NCI-H2196 treated with DMSO at 0.1 percent for 48 hours (cell line): Measurements from ENCODE around the gene ACTL6A.
"Not testable (repeated sequence)": the region's sequence is repeated elsewhere in the genome, so short reads cannot be mapped to it uniquely, and the experiment has no call there.

Source experiments
- DNase-seq: peaks from one replicate; lab custom pipeline; 2025; ENCODE audit not compliant: unreplicated experiment; lab: John Stamatoyannopoulos, UW

Gene ACTL6A

DNA sequence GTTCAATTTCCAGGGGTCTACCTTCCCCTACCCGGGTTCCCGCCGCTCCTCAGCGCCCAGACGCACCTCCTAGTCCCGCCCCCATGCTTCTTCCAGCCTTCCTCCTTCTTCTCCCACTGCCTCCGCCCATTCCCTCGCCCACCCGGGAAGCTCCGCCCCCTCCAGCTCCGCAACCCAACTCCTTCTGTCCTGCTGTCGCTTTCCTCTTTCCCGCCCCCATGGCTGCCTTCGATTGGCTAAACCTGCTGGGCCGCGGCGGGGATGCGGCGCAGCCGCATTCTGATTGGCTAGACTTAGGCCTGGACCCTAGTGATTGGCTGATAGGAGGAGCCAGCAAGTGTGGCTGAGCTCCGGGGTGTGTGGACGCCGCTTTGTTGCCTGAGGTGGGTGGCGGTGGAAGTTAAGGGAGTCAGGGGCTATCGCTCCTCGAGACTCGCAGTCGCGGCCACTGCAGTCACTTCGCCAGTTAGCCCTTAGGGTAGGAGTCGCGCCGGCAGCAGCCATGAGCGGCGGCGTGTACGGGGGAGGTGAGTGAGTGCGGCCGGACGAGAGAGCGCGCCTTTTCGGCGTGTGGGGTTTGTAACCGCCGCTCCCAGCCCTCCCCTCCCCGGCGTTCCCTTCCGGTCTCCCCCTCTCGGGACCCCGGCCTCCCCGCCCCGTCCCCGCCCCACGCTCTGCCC is at the start of gene ACTL6A:
TSS of gene ACTL6A (plus strand) at position 336 of the 680 bp plus-strand sequence. CDS start at position 503, 167 bp downstream.
- peak; percentile 100 for DNase-seq

DNA sequence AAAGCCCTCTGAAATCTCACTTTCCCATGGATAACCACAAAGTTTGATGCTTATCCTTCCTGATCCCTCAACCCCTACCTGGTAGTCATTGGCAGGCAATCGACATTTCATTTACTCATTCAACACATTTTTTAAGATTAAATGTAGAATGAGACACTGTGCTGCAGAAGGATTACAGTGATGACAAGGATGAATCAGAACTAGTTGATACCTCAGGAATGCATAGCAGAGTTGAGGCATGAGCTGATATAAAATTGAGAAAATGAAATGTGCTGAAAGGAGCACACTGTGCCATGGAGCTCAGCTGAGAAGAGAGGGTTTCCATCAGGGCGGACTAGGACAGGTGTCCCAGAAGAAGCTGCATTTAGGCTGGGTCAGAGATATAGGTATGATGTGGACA is 48.9 kb upstream of the ACTL6A start:
- DNase-seq: no peak

DNA sequence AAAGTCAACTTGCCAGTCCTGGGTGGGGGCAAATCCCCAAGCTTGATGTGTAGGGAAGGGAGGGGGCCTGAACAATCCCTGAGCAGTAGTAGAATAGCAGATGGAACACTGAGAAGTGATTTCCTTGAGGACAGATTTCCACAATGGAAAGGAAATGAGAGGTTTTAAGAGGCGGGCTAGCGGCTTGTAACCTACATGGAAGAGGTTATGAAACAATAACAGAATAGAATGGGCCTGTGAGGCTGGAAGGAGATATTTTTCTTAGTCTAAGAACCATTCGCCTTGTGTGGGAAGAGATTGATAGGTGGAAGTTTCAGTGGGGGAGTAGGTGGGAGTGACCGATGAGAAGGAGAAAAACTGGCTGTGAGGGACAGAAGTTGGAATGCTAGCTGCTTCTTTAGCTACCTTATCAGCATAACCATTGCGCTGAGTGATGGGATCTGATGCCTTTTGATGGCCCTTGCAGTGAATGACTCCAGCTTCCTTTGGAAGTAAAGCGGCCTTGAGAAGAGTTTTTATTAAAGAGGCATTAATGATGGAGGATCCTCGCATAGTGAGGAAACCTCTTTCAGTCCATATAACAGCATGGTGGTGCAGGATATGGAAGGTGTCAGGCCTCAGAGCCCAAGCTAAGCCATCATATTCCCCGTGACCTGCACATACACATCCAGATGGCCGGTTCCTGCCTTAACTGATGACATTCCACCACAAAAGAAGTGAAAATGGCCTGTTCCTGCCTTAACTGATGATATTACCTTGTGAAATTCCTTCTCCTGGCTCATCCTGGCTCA is 46.1 kb upstream of the ACTL6A start:
- not testable (repeated sequence) for DNase-seq

DNA sequence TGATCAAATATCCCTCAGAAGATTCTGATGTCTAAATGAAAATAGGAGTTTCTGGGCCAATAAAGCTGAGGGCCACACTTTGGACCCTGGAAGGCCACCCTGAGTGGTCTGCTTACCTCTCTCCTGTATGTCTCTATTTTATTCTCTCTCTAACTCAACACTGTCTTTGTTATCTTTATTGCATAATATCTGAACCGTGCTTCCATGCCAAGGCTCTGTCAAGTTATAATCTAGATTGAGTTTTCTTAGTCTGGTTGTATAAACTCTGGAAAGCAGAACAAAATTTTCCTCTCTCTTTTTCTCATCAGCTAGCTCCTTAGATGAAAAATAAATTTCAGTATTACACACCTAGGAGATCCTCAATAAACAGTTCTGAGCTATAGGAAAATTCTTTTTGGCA is 36.2 kb upstream of the ACTL6A start:
- DNase-seq: no peak

DNA sequence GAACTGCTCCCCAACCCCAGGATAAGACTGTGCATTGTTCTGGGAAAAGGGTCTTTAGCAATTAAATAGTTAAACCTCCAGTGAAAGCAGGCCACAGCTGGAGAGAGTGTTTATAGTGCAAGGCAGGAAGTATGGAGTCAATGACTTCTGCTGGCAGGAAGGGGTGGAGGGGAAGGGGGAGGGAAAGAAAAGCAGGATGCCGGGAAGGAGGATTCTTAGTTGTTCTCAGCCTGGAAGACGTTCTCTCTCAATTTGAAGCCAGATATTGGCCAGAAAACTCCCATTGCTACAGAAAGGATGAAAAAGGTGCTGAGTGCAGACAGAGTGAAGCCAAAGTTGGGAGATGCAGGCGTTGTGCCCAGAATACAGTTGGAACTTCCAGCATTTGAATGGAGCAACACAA is 35.7 kb upstream of the ACTL6A start:
- DNase-seq: peak; percentile 45

DNA sequence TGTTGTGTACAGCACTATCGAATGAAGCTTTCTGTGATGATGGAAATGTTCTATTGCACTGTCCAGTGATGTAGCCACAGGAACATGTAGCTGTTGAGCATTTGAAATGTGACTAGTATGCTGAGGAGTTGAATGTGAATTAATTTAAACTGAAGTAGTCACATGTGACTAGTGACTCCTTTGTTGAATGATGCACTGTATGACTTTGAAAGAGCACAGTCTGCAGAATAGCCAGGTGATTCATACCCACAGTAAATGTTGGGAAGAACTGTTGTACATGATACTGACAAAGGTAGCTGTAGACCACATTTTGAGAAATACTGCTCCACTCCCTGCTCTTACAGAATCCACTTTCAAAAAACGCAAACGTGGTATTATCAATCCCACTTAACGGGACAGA is 34.0 kb upstream of the ACTL6A start:
- no peak for DNase-seq

DNA sequence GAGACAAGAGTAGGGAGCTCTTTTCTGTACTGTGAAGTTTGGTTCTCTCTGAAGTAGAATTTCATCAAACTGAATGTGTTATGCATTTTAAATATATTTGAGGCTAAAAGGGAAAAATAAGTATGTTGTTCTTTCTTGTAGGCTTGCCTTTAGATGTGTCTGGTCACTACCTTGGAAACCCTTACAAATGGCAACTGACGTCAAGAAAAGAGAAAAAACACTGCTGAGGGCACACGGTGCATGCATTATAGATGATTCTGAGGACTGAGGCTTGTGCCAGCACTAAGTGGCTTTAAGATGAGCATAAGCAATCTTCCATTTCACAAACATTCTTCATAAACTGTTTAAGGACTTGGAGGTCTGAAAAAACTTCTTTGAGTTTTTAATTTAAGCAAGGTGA is 31.1 kb upstream of the ACTL6A start:
- DNase-seq: no peak

DNA sequence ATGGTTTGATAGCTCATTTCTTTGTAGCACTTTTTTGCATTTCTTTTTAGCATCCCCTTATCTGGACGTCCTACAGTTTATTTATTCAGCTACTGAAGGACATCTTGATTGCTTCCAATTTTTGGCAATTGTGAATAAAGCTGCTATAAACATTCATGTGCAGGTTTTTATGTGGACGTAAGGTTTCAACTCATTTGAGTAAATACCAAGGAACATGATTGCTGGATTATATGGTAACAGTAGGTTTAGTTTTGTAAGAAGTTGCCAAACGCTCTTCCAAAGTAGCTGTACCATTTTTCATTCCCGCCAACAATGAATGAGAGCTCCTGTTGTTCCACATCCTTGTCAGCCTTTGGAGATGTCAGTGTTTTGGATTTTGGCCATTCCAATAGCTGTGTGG is 29.5 kb upstream of the ACTL6A start:
- no peak for DNase-seq

DNA sequence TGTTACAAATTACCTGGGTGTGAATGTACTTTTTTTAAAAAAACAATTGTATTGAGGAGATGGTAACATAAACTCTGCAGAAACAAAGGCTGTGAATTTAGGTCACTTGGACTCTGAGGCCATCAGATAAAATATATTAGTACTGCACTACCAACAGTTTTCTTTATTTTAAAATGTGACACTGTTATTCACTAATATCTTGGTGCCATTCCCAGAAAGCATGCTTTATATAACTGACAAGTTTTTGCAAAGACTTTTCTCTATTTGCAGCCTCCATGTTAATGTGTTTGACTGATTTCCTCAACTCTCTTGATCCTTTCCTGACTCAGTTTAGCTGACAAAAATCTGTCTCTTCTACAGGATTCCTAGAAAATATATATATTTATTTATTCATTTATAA is 26.5 kb upstream of the ACTL6A start:
- DNase-seq: no peak

DNA sequence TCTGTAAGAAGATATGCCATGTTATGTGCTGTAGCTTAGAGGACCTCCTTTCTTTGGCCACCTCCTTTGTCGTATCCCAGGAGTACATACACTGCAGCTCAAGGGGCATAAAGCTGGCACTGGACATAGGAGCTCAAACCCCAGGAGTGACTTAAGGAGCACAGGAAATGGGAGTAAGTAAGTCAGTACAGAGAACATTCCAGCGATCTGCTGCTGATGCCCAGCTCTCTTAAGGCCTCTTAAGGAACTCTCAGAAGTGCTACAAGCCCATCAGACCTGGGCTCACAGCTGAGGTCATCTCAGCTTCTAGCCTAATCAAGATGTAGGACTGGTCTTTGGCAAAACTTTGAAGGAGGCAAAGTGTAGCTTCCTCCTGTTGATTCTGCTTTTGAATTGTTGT is 21.6 kb upstream of the ACTL6A start:
- DNase-seq: no peak

DNA sequence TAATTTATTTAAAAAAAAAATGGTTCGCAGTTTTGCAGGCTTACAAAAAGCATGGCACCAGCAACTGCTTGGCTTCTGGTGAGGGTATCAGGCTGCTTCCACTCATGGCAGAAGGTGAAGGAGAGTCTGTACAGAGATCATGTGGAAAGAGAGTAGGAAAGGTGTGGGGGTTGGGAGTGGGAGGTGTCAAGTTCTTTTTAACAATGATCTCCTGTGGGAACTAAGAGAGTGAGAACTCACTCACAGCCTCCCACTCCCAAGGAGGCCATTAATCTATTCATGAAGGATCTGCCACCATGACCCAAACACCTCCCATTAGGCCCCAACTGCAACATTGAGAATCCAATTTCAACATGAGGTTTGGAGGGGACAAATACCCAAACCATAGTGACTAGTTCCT is 21.1 kb upstream of the ACTL6A start:
- no peak for DNase-seq

DNA sequence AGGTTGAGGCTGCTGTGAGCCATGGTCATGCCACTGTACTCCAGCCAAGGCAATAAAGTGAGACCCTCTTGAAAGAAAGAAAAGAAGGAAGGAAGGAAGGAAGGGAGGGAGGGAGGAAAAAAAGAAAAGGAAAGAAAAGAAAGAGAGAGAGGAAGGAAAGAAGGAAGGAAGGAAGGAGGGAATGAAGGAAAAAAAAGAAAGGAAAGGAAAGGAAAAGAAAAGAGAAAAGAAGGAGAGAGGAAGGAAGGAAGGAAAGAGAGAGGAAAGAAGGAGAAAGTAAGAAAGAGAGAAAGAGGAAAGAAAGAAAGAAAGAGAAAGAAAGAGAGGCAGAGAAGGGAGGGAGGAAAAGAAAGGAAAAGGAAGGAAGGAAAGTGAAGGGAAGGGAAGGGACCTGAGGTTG is 20.4 kb upstream of the ACTL6A start:
- no peak for DNase-seq

DNA sequence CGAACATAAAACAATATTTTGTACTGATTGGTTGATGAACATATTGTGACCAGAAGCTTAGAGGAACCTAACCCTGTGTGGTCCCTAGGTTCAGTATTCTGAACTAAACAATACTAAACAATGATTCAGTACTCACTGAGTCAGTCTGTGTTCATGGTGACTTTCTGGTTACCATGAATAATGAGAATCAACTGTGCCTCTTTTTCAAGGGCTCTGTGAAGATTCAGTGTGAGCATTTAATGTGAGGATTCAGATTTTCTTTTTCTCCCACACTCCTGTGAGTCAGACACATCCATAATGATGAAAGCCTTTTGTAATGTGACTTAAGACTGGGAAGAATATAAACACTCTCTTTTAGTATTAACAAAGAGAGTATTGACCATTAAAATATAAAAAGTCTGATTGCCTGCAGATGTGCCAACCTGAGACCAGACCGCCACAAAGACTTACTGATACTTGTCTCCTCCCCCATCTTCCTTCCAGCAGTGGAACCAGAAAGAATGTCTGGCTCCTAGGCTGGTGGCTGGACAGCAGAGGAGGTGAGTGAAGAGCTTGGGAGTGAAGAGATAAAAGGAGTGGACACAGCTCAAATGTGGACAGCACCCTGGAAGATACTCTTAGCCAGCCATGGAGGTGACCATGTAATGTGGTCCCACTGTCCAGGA is 17.6 kb upstream of the ACTL6A start:
- DNase-seq: no peak

DNA sequence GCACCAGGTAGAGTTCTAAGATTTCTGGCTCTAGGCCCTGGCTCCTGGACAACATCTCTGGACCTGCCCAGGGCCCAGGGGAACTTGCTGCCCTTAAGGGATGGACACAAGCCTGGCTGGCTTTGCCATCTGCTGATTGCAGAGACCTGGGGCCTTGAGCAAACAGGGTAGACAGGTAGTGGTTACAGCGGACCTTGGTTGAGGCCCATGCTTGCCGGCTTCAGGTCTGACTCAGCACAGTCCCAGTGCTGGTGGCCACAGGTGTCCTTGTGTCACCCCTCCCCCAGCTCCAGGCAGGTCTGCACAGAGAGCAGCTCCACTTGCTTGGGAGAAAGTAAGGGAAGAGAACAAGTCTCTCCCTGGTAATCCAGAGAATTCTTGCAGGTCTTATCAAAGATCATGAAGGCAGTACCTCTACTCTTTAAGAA is 15.9 kb upstream of the ACTL6A start:
- DNase-seq: no peak

DNA sequence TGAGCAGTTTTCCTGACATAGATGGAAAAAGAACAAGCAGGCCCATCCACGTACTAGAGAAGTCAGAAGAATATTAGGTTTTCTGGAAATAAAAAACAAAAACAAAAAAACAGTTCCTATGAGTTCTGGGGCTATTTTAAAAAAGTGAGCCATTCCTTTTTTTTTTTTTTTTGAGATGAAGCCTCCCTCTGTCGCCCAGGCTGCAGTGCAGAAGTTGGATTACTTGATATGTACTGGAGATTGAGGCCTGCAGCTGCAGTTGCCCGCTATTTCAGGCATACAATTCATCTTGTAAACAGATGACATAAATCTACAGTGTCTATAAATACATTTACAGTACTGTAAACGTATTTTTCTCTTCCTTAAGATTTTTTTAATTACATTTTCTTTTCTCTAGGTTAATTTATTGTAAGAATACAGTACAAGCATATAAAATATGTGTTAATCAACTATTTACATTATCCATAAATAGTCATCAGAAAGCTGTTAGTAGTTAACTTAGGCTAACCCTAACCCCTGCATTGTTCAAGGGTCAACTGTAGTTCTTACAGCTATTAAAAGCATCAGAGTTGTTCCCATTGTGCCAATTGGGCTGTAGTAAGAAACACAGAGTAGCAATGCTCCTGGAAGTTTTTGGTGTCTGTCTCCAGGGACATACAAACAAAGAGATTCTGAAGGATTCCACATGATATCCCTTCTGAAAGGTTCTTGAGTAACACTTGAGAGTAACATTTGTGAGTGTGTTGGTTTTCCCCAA is 11.2 kb upstream of the ACTL6A start:
- DNase-seq: no peak

DNA sequence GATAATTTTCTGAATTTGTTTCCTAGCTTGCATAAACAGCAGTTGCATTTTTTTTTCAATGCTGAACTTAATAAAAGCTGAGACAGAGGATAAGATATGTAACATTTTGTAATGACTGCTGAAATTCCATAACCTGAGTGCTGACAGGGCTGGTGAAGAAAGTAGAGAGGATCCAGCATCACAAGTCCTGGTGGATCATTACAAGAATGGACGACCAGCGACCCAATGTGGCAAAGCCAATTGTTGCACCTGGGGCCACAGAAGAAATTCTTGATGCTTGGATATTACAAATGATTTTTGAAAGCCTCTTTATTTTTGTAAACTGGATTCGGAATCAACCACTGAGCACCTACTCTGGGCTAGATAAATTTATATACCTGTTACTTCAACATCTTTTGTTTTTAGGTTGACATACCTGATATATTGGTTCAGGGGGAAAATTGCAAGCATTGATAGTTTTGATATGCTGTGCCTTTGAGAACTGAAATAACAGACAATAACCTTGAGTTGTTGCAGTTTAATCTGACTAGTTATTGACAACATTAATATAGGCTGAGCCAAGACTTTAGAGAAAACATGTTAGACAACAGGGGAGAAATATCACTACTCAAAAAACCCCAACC is 3.9 kb upstream of the ACTL6A start:
- DNase-seq: peak; percentile 69

DNA sequence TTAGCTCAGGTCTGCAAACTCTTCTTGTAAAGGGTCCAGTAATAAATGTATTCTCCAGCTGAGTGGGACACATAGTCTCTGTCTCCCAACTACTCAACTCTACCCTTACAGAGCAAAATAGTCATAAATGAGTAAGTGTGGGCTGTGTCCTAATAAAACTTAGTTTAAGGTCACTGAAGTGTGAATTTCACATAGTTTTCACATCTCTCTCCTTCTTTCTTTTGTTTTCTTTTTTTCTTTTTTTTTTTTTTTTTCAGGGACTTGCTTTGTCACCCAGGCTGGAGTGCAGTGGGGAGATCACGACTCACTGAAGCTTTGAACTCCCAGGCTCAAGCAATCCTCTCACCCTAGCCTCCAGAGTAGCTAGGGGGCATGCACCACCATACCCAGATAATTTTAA is 1.9 kb upstream of the ACTL6A start:
- DNase-seq: no peak

DNA sequence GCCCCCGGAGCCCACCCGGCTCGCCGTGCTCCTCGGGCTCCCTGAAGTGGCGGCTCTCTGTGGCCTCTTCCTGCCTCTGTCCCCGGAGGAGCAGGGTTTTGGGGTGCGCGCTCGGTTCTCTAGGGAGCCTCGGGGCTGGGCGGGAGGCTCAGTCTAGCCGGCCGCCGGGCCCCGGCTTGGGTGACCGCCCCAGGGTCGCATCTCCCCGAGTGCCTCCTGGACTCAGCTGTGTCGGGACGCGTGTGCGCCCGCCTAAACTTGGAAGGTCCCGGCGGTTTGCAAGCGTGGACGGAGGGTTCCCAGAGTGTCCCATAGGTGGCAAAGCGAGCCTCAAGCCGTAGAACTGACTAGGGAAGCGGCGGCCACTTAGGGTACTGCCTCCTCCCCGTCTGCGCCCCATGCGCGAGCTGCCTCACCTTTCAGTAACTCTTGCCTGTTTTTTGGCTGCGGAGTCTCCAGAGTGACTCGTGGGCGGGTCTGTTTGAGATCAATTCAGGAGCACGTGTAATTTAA is 601 bp downstream of the ACTL6A start:
- no peak for DNase-seq

DNA sequence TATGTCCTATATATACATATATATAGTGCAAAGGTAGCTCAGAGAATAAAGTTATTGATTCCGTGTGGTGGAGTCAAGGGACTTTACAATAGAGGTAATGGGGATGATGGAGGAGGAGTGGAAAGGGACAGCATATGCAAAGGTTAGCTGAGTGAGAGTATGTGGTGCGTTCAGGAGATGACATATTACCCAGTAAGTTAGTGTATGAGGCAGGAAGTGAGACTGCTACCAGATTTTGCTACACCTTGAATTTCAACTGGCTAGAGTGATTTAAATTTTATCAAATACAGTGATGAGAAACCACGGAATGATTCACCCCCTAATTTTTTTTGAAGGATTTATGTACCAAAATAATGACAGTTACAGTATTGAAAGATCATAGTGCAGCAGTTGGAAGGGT is 2.8 kb downstream of the ACTL6A start:
- DNase-seq: no peak

DNA sequence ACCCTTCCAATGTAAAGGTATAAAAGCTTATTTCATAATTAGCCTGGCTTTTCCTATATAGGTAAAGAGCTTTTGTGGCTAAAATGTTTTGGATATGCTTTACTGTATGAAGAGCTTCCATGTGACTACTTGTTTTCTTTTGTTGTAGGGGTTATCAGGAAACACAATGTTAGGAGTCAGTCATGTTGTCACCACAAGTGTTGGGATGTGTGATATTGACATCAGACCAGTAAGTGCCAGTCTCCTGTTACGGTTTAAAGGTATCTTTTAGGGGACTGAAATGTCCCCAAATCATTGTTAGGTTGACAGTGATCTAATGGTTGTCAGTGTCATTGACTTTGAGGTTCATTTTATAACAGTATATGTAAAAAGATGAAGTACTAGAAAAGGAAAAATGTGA is 18.3 kb downstream of the ACTL6A start:
- no peak for DNase-seq

DNA sequence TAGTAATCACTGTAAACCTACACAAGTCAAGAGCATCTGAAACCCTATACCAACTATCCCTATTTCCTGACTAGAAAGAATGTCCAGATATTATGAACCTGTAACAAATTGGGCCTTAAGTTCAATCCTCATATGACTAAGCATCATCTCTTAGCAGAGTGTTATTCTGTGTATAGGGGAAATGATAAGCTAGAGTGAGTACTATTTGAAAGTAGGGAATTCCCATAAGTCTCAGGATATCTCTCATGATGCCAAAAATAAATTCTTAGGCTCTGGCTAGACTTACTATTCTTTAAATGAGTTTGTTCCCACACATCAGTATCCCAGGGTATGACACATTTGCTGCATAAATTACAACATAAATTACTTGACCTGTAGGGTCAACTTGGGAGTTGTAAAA is 26.4 kb downstream of the ACTL6A start:
- DNase-seq: no peak
